GM18867 (cell line): Measurements from ENCODE around the gene HMGB3.
"Not testable (repeated sequence)": the region's sequence is repeated elsewhere in the genome, so short reads cannot be mapped to it uniquely, and the experiment has no call there.

Experiments
- ATAC-seq: cut with Tn5 transposase; IDR thresholded peaks from one replicate; pipeline ENCODE4 v1.9.1; 2021; ENCODE audit warnings: mild to moderate bottlenecking, moderate library complexity; ENCODE audit not compliant: unreplicated experiment

Gene HMGB3

DNA sequence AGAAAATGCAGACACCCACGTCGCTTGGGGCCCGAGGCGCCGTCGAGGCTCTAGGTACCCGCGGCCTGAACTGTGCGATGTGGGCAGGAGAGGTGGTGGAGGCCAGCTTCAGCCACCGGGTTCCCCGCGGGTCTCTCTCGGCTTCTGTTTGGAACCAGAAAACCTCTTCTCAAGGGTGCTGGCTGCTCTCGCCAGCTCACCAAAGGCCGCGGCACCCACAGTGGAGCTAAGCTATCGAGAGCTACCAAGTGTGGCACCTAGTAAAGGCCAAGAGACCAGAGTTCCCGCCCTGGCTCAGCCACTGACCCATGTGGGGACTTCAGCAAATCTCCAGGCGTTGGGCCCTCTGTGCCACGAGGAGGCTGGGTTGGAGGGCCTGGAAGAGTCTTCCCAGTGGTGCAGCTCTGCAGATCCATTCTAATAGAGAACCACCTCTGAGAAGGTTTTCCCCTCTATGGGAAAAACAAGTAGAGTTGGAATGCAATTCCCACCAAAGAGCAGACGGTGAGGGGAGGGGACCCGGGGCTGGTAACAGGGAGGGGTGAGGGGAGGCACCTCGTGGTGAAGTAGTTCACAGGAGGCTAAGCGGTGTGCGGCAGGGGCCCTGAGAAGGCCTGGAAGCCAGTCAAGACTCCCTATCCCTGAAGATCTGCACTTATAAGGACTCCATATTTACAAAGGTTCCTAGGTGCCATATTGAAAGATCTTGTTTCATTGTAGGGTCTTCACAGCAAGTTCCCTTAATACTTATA lies 5.5 kb upstream of the HMGB3 start:
- no peak for ATAC-seq

GRCh38 chrX:150980186-150980585 lies 2.9 kb upstream of the HMGB3 start:
- no peak for ATAC-seq

- ATAC-seq = no peak
These were observed 2.4 kb upstream of the HMGB3 start for GRCh38 chrX:150980711-150981110.

- no peak for ATAC-seq
These were observed 824 bp upstream of the HMGB3 start for GRCh38 chrX:150982235-150982787.

DNA sequence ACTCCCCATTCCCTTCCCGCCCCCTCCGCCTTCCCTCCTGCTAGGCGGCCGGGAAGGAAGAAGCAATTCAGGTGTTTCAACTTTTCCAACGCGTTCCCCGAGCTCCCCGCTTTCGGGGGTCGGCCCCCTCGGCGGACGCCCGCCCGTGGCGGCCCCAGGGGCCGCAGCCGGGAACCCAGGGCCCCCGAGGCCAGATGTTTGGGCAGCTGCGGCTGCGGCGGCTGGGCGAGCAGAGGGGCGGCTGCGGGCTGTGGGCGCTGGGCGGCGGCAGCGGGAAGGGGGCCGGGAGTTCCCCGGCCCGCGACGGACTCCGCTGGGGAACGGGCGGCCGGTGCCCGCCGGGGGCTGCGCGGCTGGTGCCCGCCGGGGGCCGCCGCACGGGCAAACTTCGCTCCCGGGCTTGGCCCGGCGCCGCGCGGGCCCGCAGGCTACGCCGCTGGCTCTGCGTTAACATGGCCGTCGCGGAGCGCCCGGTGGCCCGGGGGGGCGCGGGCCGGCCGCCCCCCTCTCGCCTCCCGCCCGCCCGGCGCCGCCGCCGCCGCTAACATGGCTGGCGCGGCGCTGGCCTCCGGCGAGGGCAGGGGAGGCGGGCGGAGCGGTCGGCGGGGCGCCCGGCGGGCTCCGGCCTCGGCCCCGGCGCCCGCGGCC lies 510 bp downstream of the HMGB3 start:
- peak; percentile 17 for ATAC-seq

GRCh38 chrX:150984169-150984824 lies 1.2 kb downstream of the HMGB3 start:
- ATAC-seq = peak; percentile 7

- not testable (repeated sequence) for ATAC-seq
These were observed 4.6 kb downstream of the HMGB3 start for GRCh38 chrX:150987687-150988086.

- no peak for ATAC-seq
These were observed 6.3 kb downstream of the HMGB3 start for GRCh38 chrX:150989420-150989819.

- no peak for ATAC-seq
These were observed 7.8 kb downstream of the HMGB3 start for GRCh38 chrX:150990910-150991309.

- no peak for ATAC-seq
These were observed 17.8 kb downstream of the HMGB3 start for GRCh38 chrX:151000861-151001331.

- ATAC-seq = no peak
These were observed 20.9 kb downstream of the HMGB3 start for GRCh38 chrX:151004085-151004484.

- ATAC-seq = no peak
These were observed 23.4 kb downstream of the HMGB3 start for GRCh38 chrX:151006410-151007109.

- no peak for ATAC-seq
These were observed 26.4 kb downstream of the HMGB3 start for GRCh38 chrX:151009582-151009981.

- no peak for ATAC-seq
These were observed 30.1 kb downstream of the HMGB3 start for GRCh38 chrX:151013164-151013743.

- no peak for ATAC-seq
These were observed 32.5 kb downstream of the HMGB3 start for GRCh38 chrX:151015684-151016083.

GRCh38 chrX:151019856-151020255 lies 36.7 kb downstream of the HMGB3 start:
- no peak for ATAC-seq

DNA sequence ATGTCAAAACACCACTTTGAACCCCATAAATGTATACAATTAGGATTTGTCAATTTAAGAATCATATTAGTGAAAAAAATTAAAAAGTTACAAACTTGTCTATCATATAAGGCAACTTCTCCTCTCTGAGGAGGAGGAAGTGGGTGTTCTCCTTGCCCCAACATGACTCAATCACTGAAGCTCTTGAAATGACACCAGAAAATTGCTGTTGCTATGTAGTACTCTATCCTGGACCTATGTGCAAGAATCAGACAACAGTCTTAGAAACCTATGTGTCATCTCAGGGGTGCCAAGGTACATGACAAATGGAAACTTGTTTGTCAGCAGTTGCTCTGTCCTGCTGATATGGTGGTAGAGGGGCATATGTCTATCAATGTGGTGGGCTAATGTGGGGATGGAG lies 47.7 kb downstream of the HMGB3 start:
- no peak for ATAC-seq

DNA sequence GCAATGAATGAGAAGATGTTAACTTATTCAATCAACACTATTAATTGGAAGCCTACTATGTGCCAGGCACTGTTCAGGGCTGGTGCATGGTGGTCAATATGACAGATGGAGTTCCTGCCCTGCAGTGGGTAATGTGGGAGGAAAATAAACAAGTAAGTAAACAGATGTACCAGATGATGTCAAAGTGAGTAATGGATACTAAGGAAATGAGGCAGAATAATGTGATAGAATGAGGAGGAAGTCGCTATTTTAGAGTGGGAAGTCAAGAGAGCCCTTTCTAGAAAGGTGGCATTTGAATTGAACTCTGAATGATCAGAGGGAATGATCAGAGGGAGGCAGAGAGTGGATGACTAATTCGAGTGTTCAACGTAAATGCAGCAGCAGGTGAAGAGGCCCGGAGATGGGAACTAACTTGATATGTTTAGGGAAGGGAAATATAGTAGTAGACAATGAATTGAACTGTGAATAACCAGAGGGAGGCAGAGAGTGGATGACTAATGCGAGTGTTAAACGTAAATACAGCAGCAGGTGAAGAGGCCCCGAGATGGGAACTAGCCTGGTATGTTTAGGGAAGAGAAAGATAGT lies 48.3 kb downstream of the HMGB3 start:
- ATAC-seq = no peak

GRCh38 chrX:151039351-151039750 lies 56.2 kb downstream of the HMGB3 start:
- no peak for ATAC-seq
